Right hindlimb (tissue), 1 donor: ENCODE data around the gene EIPR1.
A peak's percentile ranks its signal among the peaks of the same experiment; 100 is the strongest.

Experiments used
- DNase-seq: peaks from one replicate; pipeline ENCODE4 v3.0.0-alpha.2; 2018

EIPR1 gene

GRCh38 chr2:3243804-3244203 is 133.8 kb downstream of the EIPR1 start:
- no peak for DNase-seq

- peak; percentile 49 for DNase-seq
Measured at GRCh38 chr2:3242747-3243369, 134.8 kb downstream of the EIPR1 start.

- DNase-seq, result no peak
Measured at GRCh38 chr2:3241971-3242746, 135.5 kb downstream of the EIPR1 start.

- DNase-seq, result no peak
Measured at GRCh38 chr2:3238951-3239841, 138.4 kb downstream of the EIPR1 start.

GRCh38 chr2:3236300-3237045 is 141.1 kb downstream of the EIPR1 start:
- DNase-seq, result no peak

GRCh38 chr2:3233877-3234276 is 143.7 kb downstream of the EIPR1 start:
- DNase-seq, result no peak

- DNase-seq, result no peak
Measured at GRCh38 chr2:3229221-3229620, 148.4 kb downstream of the EIPR1 start.

- DNase-seq, result no peak
Measured at GRCh38 chr2:3224681-3225080, 152.9 kb downstream of the EIPR1 start.

GRCh38 chr2:3223080-3223923 is 154.3 kb downstream of the EIPR1 start:
- DNase-seq, result no peak

- no peak for DNase-seq
Measured at GRCh38 chr2:3222636-3223035, 155.0 kb downstream of the EIPR1 start.

GRCh38 chr2:3219536-3219935 is 158.1 kb downstream of the EIPR1 start:
- DNase-seq, result no peak

GRCh38 chr2:3217646-3218045 is 160.0 kb downstream of the EIPR1 start:
- DNase-seq, result no peak

GRCh38 chr2:3216841-3217495 is 160.7 kb downstream of the EIPR1 start:
- DNase-seq, result no peak

- DNase-seq, result no peak
Measured at GRCh38 chr2:3214806-3215404, 162.7 kb downstream of the EIPR1 start.

GRCh38 chr2:3214065-3214464 is 163.6 kb downstream of the EIPR1 start:
- no peak for DNase-seq

GRCh38 chr2:3212984-3213383 is 164.6 kb downstream of the EIPR1 start:
- no peak for DNase-seq

GRCh38 chr2:3212061-3212362 is 165.6 kb downstream of the EIPR1 start:
- DNase-seq, result no peak

GRCh38 chr2:3211256-3212060 is 166.2 kb downstream of the EIPR1 start:
- no peak for DNase-seq

GRCh38 chr2:3210257-3210656 is 167.4 kb downstream of the EIPR1 start:
- no peak for DNase-seq

- no peak for DNase-seq
Measured at GRCh38 chr2:3209258-3209657, 168.4 kb downstream of the EIPR1 start.
